KMS-11 (cell line): ENCODE measurements around the gene SLC30A3.

ENCODE experiments used
- H2AFZ ChIP-seq: fragments of 200-600 bp; sonication (generic); 2 replicates; pipeline ENCODE4 v1.6.1; 2016; ENCODE audit warnings: antibody characterized with exemption, mixed run types, low read depth
- H3K27ac ChIP-seq: fragments of 200-600 bp; sonication (generic); 2 replicates; pipeline ENCODE4 v1.6.1; 2016; ENCODE audit warnings: mild to moderate bottlenecking, mixed run types
- H3K27me3 ChIP-seq: fragments of 200-600 bp; sonication (generic); 2 replicates; pipeline ENCODE4 v1.6.1; 2017; ENCODE audit warnings: mild to moderate bottlenecking, low read depth, mixed run types, moderate library complexity; ENCODE audit not compliant: insufficient read depth
- H3K36me3 ChIP-seq: fragments of 200-600 bp; sonication (generic); 2 replicates; pipeline ENCODE4 v1.6.1; 2017; ENCODE audit warnings: mild to moderate bottlenecking, mixed run types; ENCODE audit not compliant: insufficient read depth
- H3K4me1 ChIP-seq: fragments of 200-600 bp; sonication (generic); 2 replicates; pipeline ENCODE4 v1.6.1; 2016; ENCODE audit warnings: mild to moderate bottlenecking, low read depth, mixed run types; ENCODE audit not compliant: poor library complexity, severe bottlenecking
- H3K4me2 ChIP-seq: fragments of 200-600 bp; sonication (generic); 2 replicates; pipeline ENCODE4 v1.7.0; 2016; ENCODE audit warnings: mild to moderate bottlenecking, mixed run types
- H3K4me3 ChIP-seq: fragments of 200-600 bp; sonication (generic); IDR thresholded peaks from 2 replicates; pipeline ENCODE4 v1.6.1; 2017; ENCODE audit warnings: low read depth, low read length, mixed read lengths; ENCODE audit not compliant: insufficient read depth
- H3K79me2 ChIP-seq: fragments of 200-600 bp; sonication (generic); 2 replicates; pipeline ENCODE4 v1.6.1; 2016; ENCODE audit warnings: low read depth, mixed run types; ENCODE audit not compliant: insufficient read depth
- H3K9ac ChIP-seq: fragments of 200-600 bp; sonication (generic); 2 replicates; pipeline ENCODE4 v1.6.1; 2016; ENCODE audit warnings: mild to moderate bottlenecking, mixed run types
- H4K20me1 ChIP-seq: fragments of 200-600 bp; sonication (generic); 2 replicates; pipeline ENCODE4 v1.6.1; 2016; ENCODE audit warnings: mild to moderate bottlenecking, mixed run types; ENCODE audit not compliant: insufficient read depth
- CTCF ChIP-seq: fragments of 200-600 bp; sonication (generic); conservative IDR thresholded peaks from 2 replicates; pipeline ENCODE4 v1.6.1; 2017; ENCODE audit warnings: low read depth, mild to moderate bottlenecking, antibody characterized with exemption, low read length, moderate library complexity, mixed read lengths

The SLC30A3 gene

DNA sequence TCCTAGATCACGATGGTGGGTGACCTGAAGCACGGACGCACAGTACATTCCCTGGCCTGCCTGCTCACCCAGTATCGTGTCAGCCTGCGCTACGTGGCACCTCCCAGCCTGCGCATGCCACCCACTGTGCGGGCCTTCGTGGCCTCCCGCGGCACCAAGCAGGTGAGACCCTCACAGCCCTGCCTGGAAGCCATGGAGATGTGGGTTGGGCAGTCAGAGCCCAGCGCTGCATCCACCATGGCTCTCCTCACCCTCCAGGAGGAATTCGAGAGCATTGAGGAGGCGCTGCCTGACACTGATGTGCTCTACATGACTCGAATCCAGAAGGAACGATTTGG lies 20.3 kb downstream of the SLC30A3 start:
- H4K20me1 ChIP-seq = no peaks in the 10 kb centered on the region
- H3K4me1 ChIP-seq = no peaks in the 10 kb centered on the region
- no peak overlapping the region for H2AFZ ChIP-seq
- no peak overlapping the region for H3K4me3 ChIP-seq
- H3K4me2 ChIP-seq = no peak overlapping the region
- no peaks in the 10 kb centered on the region for H3K79me2 ChIP-seq
- H3K27me3 ChIP-seq = no peaks in the 10 kb centered on the region; the same call in 1 of the 2 replicates
- H3K36me3 ChIP-seq = peaks cover 8% of the 10 kb centered on the region; the same call in 1 of the 2 replicates
- no peak for TF ChIP-seq CTCF
- H3K9ac ChIP-seq = no peak overlapping the region
- H3K27ac ChIP-seq = no peak overlapping the region

- Histone ChIP-seq H3K79me2 (no peaks in the 10 kb centered on the region), H3K4me3 (no peak overlapping the region), H3K36me3 (peaks cover 13% of the 10 kb centered on the region; the same call in 1 of the 2 replicates), H3K4me2 (no peak overlapping the region), H3K27me3 (no peaks in the 10 kb centered on the region), H3K9ac (no peak overlapping the region), H2AFZ (no peak overlapping the region), H3K4me1 (no peaks in the 10 kb centered on the region), H4K20me1 (no peaks in the 10 kb centered on the region), H3K27ac (no peak overlapping the region)
- TF ChIP-seq CTCF = no peak
Observed at GRCh38 chr2:27241761-27242613, 20.9 kb downstream of the SLC30A3 start.

- no peak for TF ChIP-seq CTCF
- peaks cover 13% of the 10 kb centered on the region; the same call in 1 of the 2 replicates for H3K36me3 ChIP-seq
Observed at GRCh38 chr2:27240406-27240805, 22.4 kb downstream of the SLC30A3 start.

GRCh38 chr2:27238976-27239375 lies 23.9 kb downstream of the SLC30A3 start:
- no peaks in the 10 kb centered on the region for H4K20me1 ChIP-seq
- no peaks in the 10 kb centered on the region for H3K4me1 ChIP-seq
- H3K27me3 ChIP-seq = no peaks in the 10 kb centered on the region
- no peak overlapping the region for H3K27ac ChIP-seq
- H3K4me2 ChIP-seq = no peak overlapping the region
- no peak for TF ChIP-seq CTCF
- no peaks in the 10 kb centered on the region for H3K79me2 ChIP-seq
- H2AFZ ChIP-seq = no peak overlapping the region
- peaks cover 13% of the 10 kb centered on the region; the same call in 1 of the 2 replicates for H3K36me3 ChIP-seq
- H3K4me3 ChIP-seq = no peak overlapping the region
- no peak overlapping the region for H3K9ac ChIP-seq

More at GRCh38 chr2:27240406-27240805, 22.4 kb downstream of the SLC30A3 start:
- Histone ChIP-seq H3K27me3 (no peaks in the 10 kb centered on the region), H3K79me2 (no peaks in the 10 kb centered on the region), H3K9ac (no peak overlapping the region), H2AFZ (no peak overlapping the region), H4K20me1 (no peaks in the 10 kb centered on the region), H3K4me2 (no peak overlapping the region), H3K4me1 (no peaks in the 10 kb centered on the region), H3K4me3 (no peak overlapping the region), H3K27ac (no peak overlapping the region)
